Fibroblast of lung (primary cell): ENCODE data around the gene ETV2. TPM values are rescaled to one million over a fixed set of nuclear protein-coding genes. Genes with fewer than 3 reads are reported as not detected.

Source experiments
- DNase-seq, 2 donors: peaks; one replicate each; pipeline versions ENCODE4 v3.0.0 to v3.0.0-alpha.2; 2010; ENCODE audit warnings: low read depth in 2 of 2
- H2AFZ ChIP-seq: 2 replicates; pipeline ENCODE4 v1.5.1; 2012; ENCODE audit warnings: low read length, control low read depth, inconsistent platforms
- H3K27ac ChIP-seq: 2 replicates; pipeline ENCODE4 v1.5.1; 2011; ENCODE audit warnings: low read length, control low read depth; ENCODE audit not compliant: insufficient read depth
- H3K27me3 ChIP-seq: 2 replicates; pipeline ENCODE4 v1.5.1; 2011; ENCODE audit warnings: mild to moderate bottlenecking, low read length; ENCODE audit not compliant: control insufficient read depth, insufficient read depth
- H3K36me3 ChIP-seq: 2 replicates; pipeline ENCODE4 v1.5.1; 2011; ENCODE audit warnings: low read length; ENCODE audit not compliant: control insufficient read depth, insufficient read depth
- H3K4me1 ChIP-seq: 2 replicates; pipeline ENCODE4 v1.5.1; 2011; ENCODE audit warnings: low read length; ENCODE audit not compliant: control insufficient read depth, insufficient read depth; ENCODE audit errors: extremely low read depth
- H3K4me2 ChIP-seq: 2 replicates; pipeline ENCODE4 v1.5.1; 2011; ENCODE audit warnings: low read length, control low read depth; ENCODE audit not compliant: insufficient read depth; ENCODE audit errors: extremely low read depth
- H3K4me3 ChIP-seq, 4 experiments: fragments of 200-600 bp in 1 of 4; sonication (generic) in 1 of 4; replicated peaks in 1 of 4; 2 replicates each; pipeline ENCODE4 v1.5.1; 2011 to 2016; ENCODE audit warnings: low read length in 4 of 4, low read depth in 3 of 4, mild to moderate bottlenecking in 3 of 4, control low read depth in 2 of 4, inconsistent platforms in 1 of 4, mixed read lengths in 1 of 4; ENCODE audit not compliant: insufficient read depth in 1 of 4; ENCODE audit errors: control extremely low read depth in 1 of 4
- H3K79me2 ChIP-seq: 2 replicates; pipeline ENCODE4 v1.5.1; 2012; ENCODE audit warnings: mild to moderate bottlenecking, low read length, inconsistent platforms; ENCODE audit not compliant: control insufficient read depth, insufficient read depth
- H3K9ac ChIP-seq: 2 replicates; pipeline ENCODE4 v1.5.1; 2011; ENCODE audit warnings: mild to moderate bottlenecking, low read length, control low read depth; ENCODE audit not compliant: insufficient read depth
- H3K9me3 ChIP-seq: 2 replicates; pipeline ENCODE4 v1.5.1; 2012; ENCODE audit warnings: low read depth, low read length; ENCODE audit not compliant: control insufficient read depth, insufficient read depth
- H4K20me1 ChIP-seq: 2 replicates; pipeline ENCODE4 v1.5.1; 2011; ENCODE audit warnings: low read length; ENCODE audit not compliant: control insufficient read depth, insufficient read depth; ENCODE audit errors: extremely low read depth
- EZH2 ChIP-seq: IDR thresholded peaks from 2 replicates; pipeline ENCODE4 v1.5.1; 2012; ENCODE audit warnings: low read length, control low read depth, mild to moderate bottlenecking; ENCODE audit errors: missing control alignments
- polyA plus RNA-seq, 2 donors: library from polyadenylated mRNA; depleted of rRNA in 1 of 2; stranded (reverse) in 1 of 2; unstranded in 1 of 2; fragments of >200 nt; gene quantifications; 2 replicates each; pipeline ENCODE4 v1.2.1, GENCODE V29; 2011 to 2012; ENCODE audit warnings: missing spikeins in 1 of 2
- total RNA-seq: library from RNA; depleted of rRNA; stranded (reverse); fragments of >200 nt; gene quantifications from 2 replicates; pipeline ENCODE4 v1.2.1, GENCODE V29; 2014
- TF ChIP-seq, protein P1 (sequence below), 2 donors: IDR thresholded peaks in 1 of 2; conservative IDR thresholded peaks in 1 of 2; 1 replicate in 1 of 2; 2 replicates in 1 of 2; pipeline ENCODE4 v1.5.1; 2011 to 2012; ENCODE audit warnings: low read length in 2 of 2, control low read depth in 1 of 2, inconsistent platforms in 1 of 2, low read depth in 1 of 2, mild to moderate bottlenecking in 1 of 2

ETV2 gene
- total and polyA plus RNA-seq, 2 donors (not counting 1 experiment from before 2014, with no cell fraction given): 0.12 to 0.50 TPM

DNA sequence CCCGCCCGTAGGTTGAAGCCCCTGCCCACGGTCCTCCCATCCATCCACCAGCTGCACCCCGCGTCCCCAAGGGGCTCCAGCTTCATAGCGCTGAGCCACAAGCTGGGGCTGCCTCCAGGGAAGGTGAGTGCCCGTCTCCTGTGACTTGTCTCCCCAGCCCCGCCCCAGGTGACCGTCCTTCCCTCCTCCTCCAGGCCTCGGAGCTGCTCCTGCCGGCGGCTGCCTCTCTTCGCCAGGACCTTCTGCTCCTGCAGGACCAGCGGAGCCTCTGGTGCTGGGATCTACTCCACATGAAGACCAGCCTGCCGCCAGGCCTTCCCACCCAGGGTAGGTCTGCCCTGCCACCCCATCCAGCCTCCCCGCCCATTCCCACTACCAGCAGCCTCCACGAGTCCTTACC is 21.5 kb upstream of the ETV2 start:
- Histone ChIP-seq H2AFZ (no peak overlapping the region), H4K20me1 (no peaks in the 10 kb centered on the region), H3K27me3 (no peaks in the 10 kb centered on the region), H3K9me3 (no peaks in the 10 kb centered on the region), H3K36me3 (peaks cover 4% of the 10 kb centered on the region), H3K4me1 (no peaks in the 10 kb centered on the region), H3K27ac (no peak overlapping the region), H3K79me2 (no peaks in the 10 kb centered on the region), H3K4me3 (no peak overlapping the region), H3K4me2 (no peak overlapping the region), H3K9ac (no peak overlapping the region)
- no peak for DNase-seq
- no peak for TF ChIP-seq EZH2
- TF ChIP-seq, protein P1, sequence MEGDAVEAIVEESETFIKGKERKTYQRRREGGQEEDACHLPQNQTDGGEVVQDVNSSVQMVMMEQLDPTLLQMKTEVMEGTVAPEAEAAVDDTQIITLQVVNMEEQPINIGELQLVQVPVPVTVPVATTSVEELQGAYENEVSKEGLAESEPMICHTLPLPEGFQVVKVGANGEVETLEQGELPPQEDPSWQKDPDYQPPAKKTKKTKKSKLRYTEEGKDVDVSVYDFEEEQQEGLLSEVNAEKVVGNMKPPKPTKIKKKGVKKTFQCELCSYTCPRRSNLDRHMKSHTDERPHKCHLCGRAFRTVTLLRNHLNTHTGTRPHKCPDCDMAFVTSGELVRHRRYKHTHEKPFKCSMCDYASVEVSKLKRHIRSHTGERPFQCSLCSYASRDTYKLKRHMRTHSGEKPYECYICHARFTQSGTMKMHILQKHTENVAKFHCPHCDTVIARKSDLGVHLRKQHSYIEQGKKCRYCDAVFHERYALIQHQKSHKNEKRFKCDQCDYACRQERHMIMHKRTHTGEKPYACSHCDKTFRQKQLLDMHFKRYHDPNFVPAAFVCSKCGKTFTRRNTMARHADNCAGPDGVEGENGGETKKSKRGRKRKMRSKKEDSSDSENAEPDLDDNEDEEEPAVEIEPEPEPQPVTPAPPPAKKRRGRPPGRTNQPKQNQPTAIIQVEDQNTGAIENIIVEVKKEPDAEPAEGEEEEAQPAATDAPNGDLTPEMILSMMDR (conservative IDR thresholded peaks at IDR 0.05 in 1 of 2, IDR thresholded peaks at IDR 0.05 in 1 of 2; ENCODE audit: low read depth in 1 of 2, low read length in 2 of 2): no peak

DNA sequence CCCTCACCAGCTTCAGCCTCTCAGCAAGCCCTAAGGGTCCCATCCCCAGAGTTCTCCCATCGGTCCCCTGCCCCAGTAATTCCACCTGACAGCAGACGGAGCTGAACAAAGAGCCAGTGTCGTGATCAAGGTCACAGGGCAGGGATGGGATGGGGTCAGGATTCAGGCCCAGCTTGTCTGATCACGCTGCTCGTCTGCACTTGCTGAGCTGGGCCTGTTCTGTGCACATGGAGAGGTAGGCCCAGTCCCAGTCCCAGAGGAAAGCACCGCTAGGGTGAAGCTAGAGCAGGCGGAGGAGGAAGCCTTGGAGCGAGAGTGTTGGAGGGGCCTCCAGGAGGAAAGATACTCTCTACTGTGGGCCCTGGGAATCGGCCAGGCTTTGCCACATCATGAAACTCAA is 19.8 kb upstream of the ETV2 start:
- no peak overlapping the region for H3K9ac ChIP-seq
- peaks cover 4% of the 10 kb centered on the region for H3K36me3 ChIP-seq
- H3K27me3 ChIP-seq: no peaks in the 10 kb centered on the region
- no peaks in the 10 kb centered on the region for H3K9me3 ChIP-seq
- no peak overlapping the region for H3K4me3 ChIP-seq
- no peak overlapping the region for H3K4me2 ChIP-seq
- H3K79me2 ChIP-seq: no peaks in the 10 kb centered on the region
- H4K20me1 ChIP-seq: no peaks in the 10 kb centered on the region
- TF ChIP-seq, protein P1 (conservative IDR thresholded peaks at IDR 0.05 in 1 of 2, IDR thresholded peaks at IDR 0.05 in 1 of 2; ENCODE audit: low read depth in 1 of 2, low read length in 2 of 2): no peak
- no peak for TF ChIP-seq EZH2
- no peak overlapping the region for H2AFZ ChIP-seq
- H3K4me1 ChIP-seq: no peaks in the 10 kb centered on the region
- no peak overlapping the region for H3K27ac ChIP-seq
- DNase-seq: no peak

DNA sequence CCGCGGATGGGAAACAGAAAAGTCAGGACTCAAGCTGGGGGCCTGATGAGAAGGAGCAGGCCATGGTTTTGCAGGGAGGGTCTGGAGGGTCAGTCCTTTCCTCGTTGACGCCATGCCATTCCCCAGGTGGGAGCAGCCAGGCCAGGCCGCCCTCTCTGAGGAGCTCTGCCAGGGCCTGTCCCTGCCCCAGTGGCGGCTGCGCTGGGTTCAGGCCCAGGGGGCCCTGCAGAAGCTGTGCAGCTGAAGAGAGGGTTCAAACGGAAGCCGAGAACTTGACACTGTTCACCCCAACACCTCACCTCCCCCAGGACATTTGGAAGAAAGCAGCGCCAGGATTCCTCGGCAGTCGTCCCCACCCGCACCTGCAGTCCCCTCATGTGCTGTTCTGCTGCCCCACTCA is 18.8 kb upstream of the ETV2 start:
- Histone ChIP-seq H3K9ac (no peak overlapping the region), H3K9me3 (no peaks in the 10 kb centered on the region), H3K36me3 (peaks cover 4% of the 10 kb centered on the region), H2AFZ (no peak overlapping the region), H3K27me3 (no peaks in the 10 kb centered on the region), H3K79me2 (no peaks in the 10 kb centered on the region), H3K4me2 (no peak overlapping the region), H4K20me1 (no peaks in the 10 kb centered on the region), H3K27ac (no peak overlapping the region), H3K4me3 (no peak overlapping the region), H3K4me1 (no peaks in the 10 kb centered on the region)
- no peak for DNase-seq
- TF ChIP-seq, protein P1 (conservative IDR thresholded peaks at IDR 0.05 in 1 of 2, IDR thresholded peaks at IDR 0.05 in 1 of 2; ENCODE audit: low read depth in 1 of 2, low read length in 2 of 2): no peak
- TF ChIP-seq EZH2: no peak
